ENCODE measurements around the gene NSUN7. TPM values are rescaled to one million over a fixed set of nuclear protein-coding genes. Genes with fewer than 3 reads are reported as not detected.
"Not testable (repeated sequence)": the region's sequence is repeated elsewhere in the genome, so short reads cannot be mapped to it uniquely, and the experiment has no call there.

NSUN7 gene
- polyA plus RNA-seq, 4 donors = 11.2 to 19.7 (median 13.7) TPM

GRCh38 chr4:40811956-40812355, 62.2 kb downstream of the NSUN7 start:
- no peak for DNase-seq (ENCODE audit: low read depth in 4 of 4, low spot score in 2 of 4)

- no peak for DNase-seq (ENCODE audit: low read depth in 4 of 4, low spot score in 2 of 4)
Observed at GRCh38 chr4:40812386-40812785, 62.6 kb downstream of the NSUN7 start.

- no peak for DNase-seq (ENCODE audit: low read depth in 4 of 4, low spot score in 2 of 4)
Observed at GRCh38 chr4:40812856-40813255, 63.1 kb downstream of the NSUN7 start.

- DNase-seq (ENCODE audit: low read depth in 4 of 4, low spot score in 2 of 4) = not testable (repeated sequence)
Observed at GRCh38 chr4:40817157-40817556, 67.4 kb downstream of the NSUN7 start.

- no peak for DNase-seq (ENCODE audit: low read depth in 4 of 4, low spot score in 2 of 4)
Observed at GRCh38 chr4:40820101-40820500, 70.3 kb downstream of the NSUN7 start.

- DNase-seq (ENCODE audit: low read depth in 4 of 4, low spot score in 2 of 4) = no peak
Observed at GRCh38 chr4:40822420-40823166, 72.8 kb downstream of the NSUN7 start.

- DNase-seq (ENCODE audit: low read depth in 4 of 4, low spot score in 2 of 4) = no peak
Observed at GRCh38 chr4:40825014-40825838, 75.5 kb downstream of the NSUN7 start.

GRCh38 chr4:40826821-40827220, 77.1 kb downstream of the NSUN7 start:
- DNase-seq (ENCODE audit: low read depth in 4 of 4, low spot score in 2 of 4) = no peak

- DNase-seq (ENCODE audit: low read depth in 4 of 4, low spot score in 2 of 4) = no peak
Observed at GRCh38 chr4:40827758-40828157, 78.0 kb downstream of the NSUN7 start.

GRCh38 chr4:40828661-40829060, 78.9 kb downstream of the NSUN7 start:
- DNase-seq (ENCODE audit: low read depth in 4 of 4, low spot score in 2 of 4) = no peak

GRCh38 chr4:40829586-40829985, 79.8 kb downstream of the NSUN7 start:
- DNase-seq (ENCODE audit: low read depth in 4 of 4, low spot score in 2 of 4) = no peak

GRCh38 chr4:40831146-40831907, 81.6 kb downstream of the NSUN7 start:
- no peak for DNase-seq (ENCODE audit: low read depth in 4 of 4, low spot score in 2 of 4)

- no peak for DNase-seq (ENCODE audit: low read depth in 4 of 4, low spot score in 2 of 4)
Observed at GRCh38 chr4:40832175-40832574, 82.4 kb downstream of the NSUN7 start.

GRCh38 chr4:40833212-40833611, 83.5 kb downstream of the NSUN7 start:
- no peak for DNase-seq (ENCODE audit: low read depth in 4 of 4, low spot score in 2 of 4)

GRCh38 chr4:40837094-40837870, 87.5 kb downstream of the NSUN7 start:
- no peak for DNase-seq (ENCODE audit: low read depth in 4 of 4, low spot score in 2 of 4)

- DNase-seq (ENCODE audit: low read depth in 4 of 4, low spot score in 2 of 4) = no peak
Observed at GRCh38 chr4:40838742-40839141, 89.0 kb downstream of the NSUN7 start.

GRCh38 chr4:40840255-40840984, 90.7 kb downstream of the NSUN7 start:
- no peak for DNase-seq (ENCODE audit: low read depth in 4 of 4, low spot score in 2 of 4)

- peak in 2 of 4 donors; percentile 58 to 81 for DNase-seq (ENCODE audit: low read depth in 4 of 4, low spot score in 2 of 4)
Observed at GRCh38 chr4:40840985-40841571, 91.3 kb downstream of the NSUN7 start.

GRCh38 chr4:40842318-40842717, 92.6 kb downstream of the NSUN7 start:
- no peak for DNase-seq (ENCODE audit: low read depth in 4 of 4, low spot score in 2 of 4)

Measured in left renal cortex interstitium (tissue), 4 donors.